Measurements from ENCODE around the gene CCDC171. TPM values are rescaled to one million over a fixed set of nuclear protein-coding genes. Genes with fewer than 3 reads are reported as not detected.

The CCDC171 gene
- total RNA-seq, 1 experiment from 2014 or later: 2.6 TPM

- ATAC-seq: no peak
- no peaks in the 10 kb centered on the region for H3K9me3 ChIP-seq (ENCODE audit: control insufficient read depth in 1 of 2, insufficient read depth in 1 of 2, low read depth in 1 of 2, low read length in 2 of 2)
- intact Hi-C loops (cut with micrococcal nuclease): no loop called here
These were observed 31.6 kb upstream of the CCDC171 start for GRCh38 chr9:15521254-15521653.

More at GRCh38 chr9:15521254-15521653, 31.6 kb upstream of the CCDC171 start:
- ChIA-PET CTCF (no interaction called here), POLR2A (no interaction called here), RAD21 (ENCODE audit: low non-redundant PET in 1 of 2, low total read pairs in 2 of 2, uncharacterized antibody in 2 of 2, unreplicated experiment in 2 of 2) (no interaction called here)
- BruUV-seq (replicated peaks): no TSS peak
- no peak overlapping the region for H3K9ac ChIP-seq (ENCODE audit: low read length)
- no peaks in the 10 kb centered on the region for H3K4me1 ChIP-seq (ENCODE audit: control insufficient read depth in 1 of 2, insufficient read depth in 2 of 2, low read length in 2 of 2)
- no peaks in the 10 kb centered on the region for H3K9me2 ChIP-seq (ENCODE audit: insufficient read depth)
- no peak for TF ChIP-seq EZH2phosphoT487 (IDR thresholded peaks at IDR 0.05; ENCODE audit: borderline replicate concordance)
- TF ChIP-seq REST (IDR thresholded peaks at IDR 0.05; ENCODE audit: low read depth): no peak
- no peak for TF ChIP-seq SRF (IDR thresholded peaks at IDR 0.05; ENCODE audit: low read depth)
- TF ChIP-seq JUND (IDR thresholded peaks at IDR 0.05): no peak
- TF ChIP-seq CEBPB (IDR thresholded peaks at IDR 0.05; ENCODE audit: low read depth): no peak
- no peak for TF ChIP-seq ZBTB33 (IDR thresholded peaks at IDR 0.05; ENCODE audit: extremely low read depth, insufficient replicate concordance, low read length)
- TF ChIP-seq ELF1 (IDR thresholded peaks at IDR 0.05; ENCODE audit: borderline replicate concordance, low read depth): no peak
- TF ChIP-seq SIN3A (IDR thresholded peaks at IDR 0.05; ENCODE audit: low read depth): no peak
- no peak for TF ChIP-seq SP1 (IDR thresholded peaks at IDR 0.05; ENCODE audit: low read depth)
- TF ChIP-seq EZH2 (IDR thresholded peaks at IDR 0.05): no peak
- TF ChIP-seq TCF7L2 (IDR thresholded peaks at IDR 0.05; ENCODE audit: borderline replicate concordance, extremely low read depth, insufficient read depth, insufficient read length): no peak
- no peak for TF ChIP-seq EGR1 (IDR thresholded peaks at IDR 0.05; ENCODE audit: low read depth)
- TF ChIP-seq, protein P1, sequence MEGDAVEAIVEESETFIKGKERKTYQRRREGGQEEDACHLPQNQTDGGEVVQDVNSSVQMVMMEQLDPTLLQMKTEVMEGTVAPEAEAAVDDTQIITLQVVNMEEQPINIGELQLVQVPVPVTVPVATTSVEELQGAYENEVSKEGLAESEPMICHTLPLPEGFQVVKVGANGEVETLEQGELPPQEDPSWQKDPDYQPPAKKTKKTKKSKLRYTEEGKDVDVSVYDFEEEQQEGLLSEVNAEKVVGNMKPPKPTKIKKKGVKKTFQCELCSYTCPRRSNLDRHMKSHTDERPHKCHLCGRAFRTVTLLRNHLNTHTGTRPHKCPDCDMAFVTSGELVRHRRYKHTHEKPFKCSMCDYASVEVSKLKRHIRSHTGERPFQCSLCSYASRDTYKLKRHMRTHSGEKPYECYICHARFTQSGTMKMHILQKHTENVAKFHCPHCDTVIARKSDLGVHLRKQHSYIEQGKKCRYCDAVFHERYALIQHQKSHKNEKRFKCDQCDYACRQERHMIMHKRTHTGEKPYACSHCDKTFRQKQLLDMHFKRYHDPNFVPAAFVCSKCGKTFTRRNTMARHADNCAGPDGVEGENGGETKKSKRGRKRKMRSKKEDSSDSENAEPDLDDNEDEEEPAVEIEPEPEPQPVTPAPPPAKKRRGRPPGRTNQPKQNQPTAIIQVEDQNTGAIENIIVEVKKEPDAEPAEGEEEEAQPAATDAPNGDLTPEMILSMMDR (IDR thresholded peaks at IDR 0.05 in 2 of 3, conservative IDR thresholded peaks at IDR 0.05 in 1 of 3; ENCODE audit: borderline replicate concordance in 1 of 3, insufficient read depth in 1 of 3, low read depth in 2 of 3, low read length in 2 of 3): no peak
- TF ChIP-seq YY1 (IDR thresholded peaks at IDR 0.05; ENCODE audit: extremely low read depth, insufficient replicate concordance, low read depth, low read length): no peak
- TF ChIP-seq RAD21 (IDR thresholded peaks at IDR 0.05; ENCODE audit: low read depth): no peak
- TF ChIP-seq, protein P2, sequence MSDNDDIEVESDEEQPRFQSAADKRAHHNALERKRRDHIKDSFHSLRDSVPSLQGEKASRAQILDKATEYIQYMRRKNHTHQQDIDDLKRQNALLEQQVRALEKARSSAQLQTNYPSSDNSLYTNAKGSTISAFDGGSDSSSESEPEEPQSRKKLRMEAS (IDR thresholded peaks at IDR 0.05): no peak
- no peak for TF ChIP-seq CBX3 (IDR thresholded peaks at IDR 0.05; ENCODE audit: low read depth)
- no peak overlapping the region for H3K27ac ChIP-seq (ENCODE audit: low read depth, low read length)
- H4K20me1 ChIP-seq (ENCODE audit: insufficient read depth): no peaks in the 10 kb centered on the region; the same call in 1 of the 2 replicates
- no peaks in the 10 kb centered on the region for H3K27me3 ChIP-seq (ENCODE audit: insufficient read depth, low read length)
- no peak overlapping the region for H3K4me2 ChIP-seq (ENCODE audit: low read length)
- H3K4me3 ChIP-seq (replicated peaks in 1 of 2; ENCODE audit: low read depth in 1 of 2, low read length in 2 of 2): no peak overlapping the region
- no peak overlapping the region for H2AFZ ChIP-seq (ENCODE audit: low read depth, low read length, poor library complexity, severe bottlenecking)
- no peak for DNase-seq (ENCODE audit: low read depth, low spot score)
- no peaks in the 10 kb centered on the region for H3K79me2 ChIP-seq (ENCODE audit: insufficient read depth, low read length)
- no peaks in the 10 kb centered on the region for H3K36me3 ChIP-seq (ENCODE audit: control insufficient read depth in 1 of 2, insufficient read depth in 2 of 2, low read length in 2 of 2)
